Erythroblast (primary cell): ENCODE results near the gene ZNF219.

Source experiments
- GATA1 ChIP-seq: IDR thresholded peaks from 2 replicates; pipeline ENCODE4 v1.6.1; 2011; ENCODE audit warnings: low read depth, mild to moderate bottlenecking, control low read depth, low read length, moderate library complexity
- POLR2A ChIP-seq: IDR thresholded peaks from 2 replicates; pipeline ENCODE4 v1.6.1; 2011; ENCODE audit warnings: mild to moderate bottlenecking, low read length

GRCh38 chr14:21123429-21123828 lies 25.0 kb upstream of the ZNF219 start:
- TF ChIP-seq POLR2A (no peak), GATA1 (no peak)
